LNCAP (cell line): Measurements from ENCODE around the gene FHIP2A.

Source experiments
- TF ChIP-seq, protein P1 (sequence below): fragments of 450-650 bp; IDR thresholded peaks from 2 replicates; pipeline ENCODE4 v1.5.1; 2017; ENCODE audit warnings: mild to moderate bottlenecking

Gene FHIP2A, protein sequence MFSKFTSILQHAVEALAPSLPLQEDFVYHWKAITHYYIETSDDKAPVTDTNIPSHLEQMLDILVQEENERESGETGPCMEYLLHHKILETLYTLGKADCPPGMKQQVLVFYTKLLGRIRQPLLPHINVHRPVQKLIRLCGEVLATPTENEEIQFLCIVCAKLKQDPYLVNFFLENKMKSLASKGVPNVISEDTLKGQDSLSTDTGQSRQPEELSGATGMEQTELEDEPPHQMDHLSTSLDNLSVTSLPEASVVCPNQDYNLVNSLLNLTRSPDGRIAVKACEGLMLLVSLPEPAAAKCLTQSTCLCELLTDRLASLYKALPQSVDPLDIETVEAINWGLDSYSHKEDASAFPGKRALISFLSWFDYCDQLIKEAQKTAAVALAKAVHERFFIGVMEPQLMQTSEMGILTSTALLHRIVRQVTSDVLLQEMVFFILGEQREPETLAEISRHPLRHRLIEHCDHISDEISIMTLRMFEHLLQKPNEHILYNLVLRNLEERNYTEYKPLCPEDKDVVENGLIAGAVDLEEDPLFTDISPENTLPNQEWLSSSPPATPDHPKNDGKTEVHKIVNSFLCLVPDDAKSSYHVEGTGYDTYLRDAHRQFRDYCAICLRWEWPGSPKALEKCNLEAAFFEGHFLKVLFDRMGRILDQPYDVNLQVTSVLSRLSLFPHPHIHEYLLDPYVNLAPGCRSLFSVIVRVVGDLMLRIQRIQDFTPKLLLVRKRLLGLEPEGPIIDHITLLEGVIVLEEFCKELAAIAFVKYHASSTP

DNA sequence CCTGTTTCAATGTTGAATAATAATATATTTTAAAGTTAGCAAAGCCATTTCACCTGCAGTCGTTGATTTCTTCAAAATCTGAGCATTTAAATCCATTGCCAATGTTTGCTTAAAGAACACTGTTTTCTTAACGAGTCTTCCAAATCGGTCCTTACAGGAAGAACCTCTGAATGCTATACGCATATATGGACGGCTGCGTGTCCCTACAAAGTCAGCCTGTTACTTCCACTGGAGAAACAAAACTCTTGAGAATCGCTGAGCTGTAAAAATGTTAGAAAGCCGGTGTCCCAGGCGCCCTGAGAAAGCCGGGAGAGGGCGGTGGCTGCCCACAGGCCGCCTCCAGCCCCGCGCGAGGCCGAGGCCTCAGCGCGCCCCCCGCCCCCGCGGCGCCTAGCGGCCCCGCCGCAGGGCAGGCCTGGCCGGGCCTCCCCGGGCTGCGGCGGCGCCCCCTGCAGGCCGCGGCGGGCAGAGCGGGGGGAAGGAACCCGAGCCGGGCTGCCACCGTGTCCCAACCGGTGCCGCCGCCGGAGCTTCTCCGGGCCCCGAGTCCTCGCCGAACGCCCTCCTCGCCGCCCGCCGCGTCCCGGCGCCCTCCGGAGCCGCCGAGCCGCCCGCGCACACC lies at the start of gene FHIP2A:
Gene FHIP2A (plus strand): TSS at position 488 of the 622 bp plus-strand sequence. CDS start 299 bp downstream, outside the sequence.
- TF ChIP-seq, protein P1, sequence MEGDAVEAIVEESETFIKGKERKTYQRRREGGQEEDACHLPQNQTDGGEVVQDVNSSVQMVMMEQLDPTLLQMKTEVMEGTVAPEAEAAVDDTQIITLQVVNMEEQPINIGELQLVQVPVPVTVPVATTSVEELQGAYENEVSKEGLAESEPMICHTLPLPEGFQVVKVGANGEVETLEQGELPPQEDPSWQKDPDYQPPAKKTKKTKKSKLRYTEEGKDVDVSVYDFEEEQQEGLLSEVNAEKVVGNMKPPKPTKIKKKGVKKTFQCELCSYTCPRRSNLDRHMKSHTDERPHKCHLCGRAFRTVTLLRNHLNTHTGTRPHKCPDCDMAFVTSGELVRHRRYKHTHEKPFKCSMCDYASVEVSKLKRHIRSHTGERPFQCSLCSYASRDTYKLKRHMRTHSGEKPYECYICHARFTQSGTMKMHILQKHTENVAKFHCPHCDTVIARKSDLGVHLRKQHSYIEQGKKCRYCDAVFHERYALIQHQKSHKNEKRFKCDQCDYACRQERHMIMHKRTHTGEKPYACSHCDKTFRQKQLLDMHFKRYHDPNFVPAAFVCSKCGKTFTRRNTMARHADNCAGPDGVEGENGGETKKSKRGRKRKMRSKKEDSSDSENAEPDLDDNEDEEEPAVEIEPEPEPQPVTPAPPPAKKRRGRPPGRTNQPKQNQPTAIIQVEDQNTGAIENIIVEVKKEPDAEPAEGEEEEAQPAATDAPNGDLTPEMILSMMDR, result peak; percentile 92

DNA sequence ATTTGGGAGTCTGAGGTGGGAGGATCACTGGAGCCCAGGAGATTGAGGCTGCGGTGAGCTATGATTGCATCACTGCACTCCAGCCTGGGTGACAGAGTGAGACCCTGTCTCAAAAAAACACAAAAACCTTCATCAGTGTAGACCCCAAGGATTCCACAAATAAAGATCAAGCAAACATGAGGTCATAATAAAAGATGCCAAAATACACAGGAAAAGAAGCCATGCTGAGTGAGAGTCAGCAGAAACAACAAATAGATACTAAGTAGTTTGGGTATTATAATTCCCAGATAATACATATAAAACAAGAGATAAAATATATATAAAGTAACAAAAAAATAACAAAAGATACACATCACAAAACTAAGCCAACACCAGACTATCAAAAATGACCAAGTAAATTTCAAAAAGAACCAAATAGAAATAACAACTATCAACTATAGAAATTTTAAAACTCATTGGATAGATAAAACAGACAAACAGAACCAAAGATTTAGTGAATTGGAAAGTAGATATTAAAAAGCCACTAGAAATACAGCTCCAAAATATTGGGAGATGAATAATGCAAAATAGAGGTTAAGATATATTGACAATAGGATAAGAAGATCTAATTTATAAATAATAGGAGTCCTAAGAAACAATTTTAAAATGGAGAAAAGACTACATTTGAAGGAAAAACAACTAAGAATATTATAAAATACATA lies 48.9 kb upstream of the FHIP2A start:
- TF ChIP-seq, protein P1, result no peak

DNA sequence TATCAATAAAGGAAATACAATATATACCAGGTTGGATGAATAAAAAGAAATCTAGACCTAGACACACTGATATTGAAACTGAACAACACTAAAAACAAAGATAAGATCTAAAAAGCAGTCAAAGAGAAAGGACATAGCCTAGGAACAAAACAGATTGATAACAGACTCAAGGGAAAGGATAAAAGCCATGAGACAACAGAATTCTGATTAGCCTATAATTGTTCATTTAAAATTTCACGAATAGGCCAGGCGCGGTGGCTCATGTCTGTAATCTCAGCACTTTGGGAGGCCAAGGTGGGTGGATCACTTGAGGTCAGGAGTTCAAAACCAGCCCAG lies 48.4 kb upstream of the FHIP2A start:
- TF ChIP-seq, protein P1, result no peak

DNA sequence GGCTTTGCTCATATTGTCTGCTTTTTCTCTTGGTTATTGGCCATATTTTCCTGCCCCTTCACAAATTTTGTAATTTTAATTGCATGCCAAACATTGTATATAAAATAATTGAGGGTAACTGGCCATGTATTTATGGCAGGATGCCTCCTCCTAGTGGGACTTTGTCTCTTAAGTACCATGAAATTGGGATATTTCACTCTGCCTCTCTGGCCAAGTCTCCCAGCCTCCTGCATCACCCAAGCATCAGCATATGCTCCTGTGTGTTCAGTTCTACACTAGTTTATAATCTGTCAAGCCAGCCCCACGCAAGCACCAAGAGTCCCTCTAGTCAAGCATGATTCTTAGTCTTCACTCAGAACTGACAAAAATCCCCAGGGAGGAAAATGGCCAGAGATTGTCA lies 44.2 kb upstream of the FHIP2A start:
- TF ChIP-seq, protein P1, result no peak

DNA sequence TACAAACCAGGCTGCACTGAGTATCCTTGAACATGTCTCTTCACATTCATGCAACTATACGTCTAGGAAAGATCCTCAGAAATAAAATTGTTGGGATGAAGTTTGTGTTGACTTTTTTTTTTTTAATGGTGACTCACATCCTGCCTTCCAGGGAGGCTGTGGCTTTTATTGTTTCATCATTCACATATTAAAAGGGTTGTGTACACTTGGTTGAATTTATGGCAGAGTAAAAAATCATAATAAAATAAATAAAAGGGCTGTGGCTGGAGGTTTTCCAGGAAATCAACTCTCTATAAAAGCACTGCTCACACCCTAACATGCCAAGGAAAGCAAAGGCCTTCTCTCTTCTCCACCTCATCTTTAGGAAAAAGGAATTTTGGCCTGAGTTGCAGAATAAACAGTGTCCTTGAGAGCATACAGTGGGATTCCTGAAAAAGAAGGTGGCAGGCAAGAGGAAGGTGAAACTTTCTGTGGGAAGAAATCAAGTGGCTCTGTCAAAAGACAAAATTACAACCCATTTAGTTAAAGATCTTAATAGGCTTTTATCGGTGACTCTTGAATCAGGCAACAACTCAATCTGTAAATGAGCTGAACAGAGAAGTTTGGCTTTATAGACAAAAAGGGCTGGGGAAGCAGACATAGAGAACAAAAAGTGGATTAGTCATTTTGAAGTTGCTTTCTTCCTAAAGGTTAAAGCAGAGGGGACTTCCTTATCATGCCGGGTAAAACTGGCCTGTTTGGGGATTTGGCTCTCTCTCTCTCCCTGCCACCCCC lies 41.6 kb upstream of the FHIP2A start:
- TF ChIP-seq, protein P1, result no peak

DNA sequence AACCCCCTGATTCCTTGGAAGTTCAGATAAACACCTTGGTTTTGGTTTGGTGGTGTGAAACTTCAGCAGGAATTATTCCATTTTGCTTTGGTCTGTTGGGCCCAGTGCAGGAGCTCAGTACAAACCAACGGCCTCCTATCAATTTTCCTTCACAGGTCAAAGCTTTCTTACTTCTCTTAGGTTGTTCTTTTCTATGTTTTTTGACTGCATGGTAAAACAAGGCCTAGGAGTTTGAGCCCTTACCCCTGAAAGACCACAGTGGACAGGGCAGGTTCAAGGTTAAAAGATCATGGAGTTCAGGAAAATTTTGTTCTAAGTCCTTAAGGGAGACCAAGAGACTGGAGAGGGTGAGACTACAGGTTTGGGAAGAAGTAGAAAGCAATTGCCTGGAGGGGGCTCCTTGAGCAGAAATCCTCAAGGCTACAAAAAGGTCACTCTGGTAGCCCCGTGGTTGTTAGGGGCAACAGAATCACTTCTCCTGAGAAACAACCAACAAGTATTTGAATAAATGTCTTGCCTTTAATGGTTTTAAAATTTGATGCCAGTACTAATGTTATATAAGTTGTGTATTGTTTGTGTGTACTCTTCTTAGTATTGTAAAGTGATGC lies 40.9 kb upstream of the FHIP2A start:
- TF ChIP-seq, protein P1, result no peak
